HG02759 (cell line): ENCODE results near the gene HNRNPC.
"Not testable (repeated sequence)": the region's sequence is repeated elsewhere in the genome, so short reads cannot be mapped to it uniquely, and the experiment has no call there.

ENCODE experiments used
- ATAC-seq: cut with Tn5 transposase; IDR thresholded peaks from one replicate; pipeline ENCODE4 v1.9.1; 2021; ENCODE audit warnings: mild to moderate bottlenecking, moderate library complexity; ENCODE audit not compliant: unreplicated experiment

HNRNPC gene

DNA sequence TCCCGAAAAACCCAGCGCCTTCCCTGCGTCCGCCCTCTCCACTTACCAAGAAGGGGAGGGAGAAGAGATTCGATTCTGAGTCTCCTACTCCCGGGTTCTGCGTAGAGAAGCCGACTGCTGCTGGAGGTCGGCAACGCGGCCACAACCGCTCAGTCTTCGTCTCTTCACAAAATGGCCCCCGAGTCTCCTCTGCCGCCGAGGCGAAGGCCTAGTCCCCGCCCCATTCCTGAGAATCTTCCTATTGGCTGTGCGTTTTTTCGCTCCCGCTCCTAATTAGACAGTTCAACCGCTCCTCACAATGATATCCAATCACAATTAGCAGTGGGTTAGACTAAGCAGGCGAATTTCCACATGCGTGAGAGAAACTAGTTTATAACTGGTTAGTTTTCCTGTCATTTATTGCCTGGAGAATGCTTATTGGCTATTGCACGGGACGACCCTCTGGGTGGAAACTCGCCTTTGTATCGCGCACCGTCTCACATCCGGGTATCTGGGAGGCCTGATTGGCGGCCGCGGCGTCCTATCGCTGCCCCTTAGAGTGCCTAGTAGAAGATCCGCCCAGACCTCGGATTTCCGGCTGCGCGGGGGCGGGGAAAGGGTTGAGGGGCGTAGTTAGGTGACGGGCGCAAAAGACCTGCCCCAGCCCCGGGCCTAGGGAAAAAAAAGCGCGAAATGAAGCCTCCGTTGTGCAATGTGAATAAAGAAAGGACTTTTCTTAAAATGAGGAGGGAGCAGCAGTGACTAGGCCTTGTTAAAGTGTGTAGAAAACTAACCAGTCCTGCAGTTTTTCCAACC lies at the start of gene HNRNPC:
Gene HNRNPC (minus strand): TSS at position 191 of the 795 bp plus-strand sequence. CDS start 35,249 bp downstream, outside the sequence.
- ATAC-seq = peak; percentile 93

DNA sequence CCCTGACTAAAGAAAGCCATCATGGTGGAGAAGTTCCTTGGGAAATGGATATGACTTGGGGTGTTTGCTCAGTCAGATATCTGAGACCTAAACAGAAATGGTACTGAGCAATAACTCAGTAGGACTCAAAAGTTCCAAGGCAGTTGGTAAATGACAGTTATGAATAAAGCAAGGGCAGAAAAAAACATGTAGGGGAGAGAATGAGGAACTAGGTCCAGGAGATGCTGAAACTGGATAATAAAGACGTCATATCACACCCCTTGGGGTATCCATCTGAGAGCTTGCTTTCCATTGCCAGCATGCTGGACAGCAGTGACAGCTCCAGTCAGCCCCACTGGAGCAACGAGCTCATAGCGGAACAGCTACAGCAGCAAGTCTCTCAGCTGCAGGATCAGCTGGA lies 48.2 kb upstream of the HNRNPC start:
- ATAC-seq = no peak

DNA sequence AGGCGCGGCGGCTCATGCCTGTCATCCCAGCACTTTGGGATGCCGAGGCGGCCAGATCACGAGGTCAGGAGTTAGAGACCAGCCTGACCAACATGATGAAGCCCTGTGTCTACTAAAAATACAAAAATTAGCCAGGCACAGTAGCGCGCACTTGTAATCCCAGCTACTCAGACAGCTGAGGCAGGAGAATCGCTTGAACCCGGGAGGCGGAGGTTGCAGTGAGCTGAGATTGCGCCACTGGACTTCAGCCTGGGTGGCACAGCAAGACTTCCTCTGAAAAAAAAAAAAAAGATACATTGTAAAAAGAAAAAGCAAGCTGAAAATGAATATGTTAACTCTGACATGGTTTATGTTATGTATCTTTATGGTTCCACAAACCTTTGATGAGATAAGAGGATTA lies 44.3 kb upstream of the HNRNPC start:
- ATAC-seq = no peak

DNA sequence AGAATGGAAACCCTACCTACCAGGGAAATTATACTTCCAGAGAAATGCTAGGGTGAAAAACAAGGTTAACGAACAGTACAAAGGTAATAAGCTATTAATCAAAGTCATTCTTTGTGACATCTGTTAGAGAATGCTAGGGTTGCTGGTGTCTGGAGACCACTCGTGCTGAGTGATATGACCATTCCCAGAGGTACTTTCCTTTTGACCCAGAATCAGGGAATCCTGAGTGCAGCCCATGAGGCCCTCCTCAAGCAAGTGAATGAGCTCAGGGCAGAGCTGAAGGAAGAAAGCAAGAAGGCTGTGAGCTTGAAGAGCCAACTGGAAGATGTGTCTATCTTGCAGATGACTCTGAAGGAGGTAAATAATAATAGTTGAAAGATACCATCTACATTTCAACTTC lies 42.4 kb upstream of the HNRNPC start:
- ATAC-seq = no peak

DNA sequence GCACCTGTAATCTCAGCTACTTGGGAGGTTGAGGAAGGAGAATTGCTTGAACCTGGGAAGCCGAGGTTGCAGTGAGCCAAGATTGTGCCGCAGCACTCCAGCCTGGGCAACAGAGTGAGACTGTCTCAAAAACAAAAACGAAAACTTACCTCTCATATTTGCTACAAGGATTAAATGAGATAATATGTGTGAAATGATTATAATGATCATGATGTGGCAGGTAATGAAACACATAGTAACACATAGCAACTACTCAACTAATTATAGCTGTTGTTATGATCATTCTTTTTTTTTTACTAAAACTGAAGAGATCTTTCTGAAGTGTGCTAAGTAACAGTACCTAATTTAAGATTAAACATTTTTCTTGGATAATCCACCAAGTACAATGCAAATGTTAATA lies 40.7 kb upstream of the HNRNPC start:
- no peak for ATAC-seq

DNA sequence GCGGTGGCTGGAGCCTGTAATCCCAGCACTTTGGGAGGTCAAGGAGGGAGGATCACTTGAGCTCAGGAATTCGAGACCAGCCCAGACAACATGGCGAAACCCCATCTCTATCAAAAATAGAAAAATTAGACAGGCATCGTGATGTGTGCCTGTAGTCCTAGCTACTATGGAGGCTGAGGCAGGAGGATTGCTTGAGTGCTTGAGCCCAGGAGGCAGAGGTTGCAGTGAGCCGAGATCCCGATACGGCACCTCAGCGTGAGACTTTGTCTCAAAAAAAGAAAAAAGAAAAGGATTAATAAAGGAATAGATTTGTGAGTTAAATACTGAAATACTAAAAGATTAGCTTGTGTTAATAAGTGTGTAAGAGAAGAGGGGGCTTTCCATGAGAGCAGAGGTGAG lies 40.0 kb upstream of the HNRNPC start:
- no peak for ATAC-seq

DNA sequence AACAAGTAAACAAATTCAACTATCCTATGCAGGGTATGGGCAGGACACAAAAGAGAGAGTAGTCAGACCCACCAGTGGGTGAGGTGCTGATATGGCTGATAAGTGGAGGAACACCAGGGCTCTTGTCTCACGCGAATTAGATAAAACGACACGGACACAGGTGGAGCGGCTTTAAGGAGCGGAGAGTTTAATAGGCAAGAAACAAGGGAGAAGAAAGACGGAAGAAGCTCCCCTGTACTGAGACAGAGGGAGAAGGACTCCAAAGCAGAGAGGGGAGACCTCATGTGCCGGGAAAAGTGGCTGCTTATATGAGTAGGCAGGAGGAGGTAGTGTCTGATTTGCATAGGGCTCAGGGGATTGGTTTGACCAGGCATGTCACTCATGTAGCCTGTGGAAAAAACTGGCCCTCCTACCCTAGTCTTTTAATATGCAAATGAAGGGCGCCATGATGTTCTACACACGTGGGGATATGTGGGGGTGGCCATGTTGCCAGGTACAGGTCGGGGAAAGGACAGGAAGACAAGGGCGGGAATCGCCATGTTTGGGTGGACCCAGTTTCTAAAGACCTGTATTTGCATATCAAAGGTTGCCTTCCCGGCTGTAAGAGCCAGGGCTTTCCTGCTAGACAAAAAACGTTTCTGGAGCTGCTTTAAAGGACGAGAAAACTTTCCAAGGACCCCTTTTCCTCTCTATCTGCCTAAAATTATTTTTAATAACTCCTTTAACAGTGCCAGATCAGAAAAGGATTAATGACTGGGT lies 39.4 kb upstream of the HNRNPC start:
- peak; percentile 87 for ATAC-seq

DNA sequence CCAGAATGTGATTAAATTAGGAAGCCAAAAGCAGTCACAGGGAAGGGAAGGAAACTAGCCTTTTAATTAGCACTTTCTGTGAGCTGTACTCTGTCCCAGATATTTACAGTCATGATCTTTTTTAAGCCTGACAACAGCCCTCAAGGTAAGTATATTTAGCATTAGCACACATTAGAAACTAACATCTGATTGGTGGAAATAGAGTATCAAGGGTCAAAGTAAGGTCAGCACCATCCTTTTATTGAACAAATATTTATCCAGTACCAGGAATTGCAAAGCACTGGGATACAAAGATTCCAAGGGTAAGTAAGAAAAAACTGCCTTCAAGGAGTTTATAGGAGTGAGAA lies 38.9 kb upstream of the HNRNPC start:
- peak; percentile 35 for ATAC-seq

DNA sequence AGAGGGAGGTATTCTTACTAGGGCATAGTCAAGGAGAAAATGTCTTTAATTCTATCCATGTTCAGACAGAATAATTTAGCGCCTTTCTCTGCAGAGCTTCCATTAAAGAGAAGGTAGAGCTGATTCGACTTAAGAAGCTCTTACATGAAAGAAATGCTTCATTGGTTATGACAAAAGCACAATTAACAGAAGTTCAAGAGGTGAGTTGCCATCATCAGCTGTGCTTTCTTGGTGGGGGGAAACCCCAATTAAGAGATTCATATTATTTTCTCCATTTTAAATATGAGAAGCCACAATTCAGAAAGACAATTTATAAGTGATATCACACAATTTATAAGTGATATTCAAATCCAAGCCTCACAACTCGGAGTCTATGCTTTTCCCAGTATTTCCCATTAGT lies 38.4 kb upstream of the HNRNPC start:
- no peak for ATAC-seq

DNA sequence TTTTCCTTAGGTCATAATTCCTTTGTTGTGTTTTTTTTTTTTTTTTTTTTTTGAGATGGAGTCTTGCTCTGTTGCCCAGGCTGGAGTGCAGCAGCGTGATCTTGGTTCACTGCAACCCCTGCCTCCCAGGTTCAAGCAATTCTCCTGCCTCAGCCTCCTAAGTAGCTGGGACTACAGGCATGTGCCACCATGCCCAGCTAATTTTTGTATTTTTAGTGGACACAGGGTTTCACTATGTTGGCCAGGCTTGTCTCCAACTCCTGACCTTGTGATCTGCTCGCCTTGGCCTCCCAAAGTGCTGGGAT lies 33.5 kb upstream of the HNRNPC start:
- ATAC-seq = not testable (repeated sequence)

DNA sequence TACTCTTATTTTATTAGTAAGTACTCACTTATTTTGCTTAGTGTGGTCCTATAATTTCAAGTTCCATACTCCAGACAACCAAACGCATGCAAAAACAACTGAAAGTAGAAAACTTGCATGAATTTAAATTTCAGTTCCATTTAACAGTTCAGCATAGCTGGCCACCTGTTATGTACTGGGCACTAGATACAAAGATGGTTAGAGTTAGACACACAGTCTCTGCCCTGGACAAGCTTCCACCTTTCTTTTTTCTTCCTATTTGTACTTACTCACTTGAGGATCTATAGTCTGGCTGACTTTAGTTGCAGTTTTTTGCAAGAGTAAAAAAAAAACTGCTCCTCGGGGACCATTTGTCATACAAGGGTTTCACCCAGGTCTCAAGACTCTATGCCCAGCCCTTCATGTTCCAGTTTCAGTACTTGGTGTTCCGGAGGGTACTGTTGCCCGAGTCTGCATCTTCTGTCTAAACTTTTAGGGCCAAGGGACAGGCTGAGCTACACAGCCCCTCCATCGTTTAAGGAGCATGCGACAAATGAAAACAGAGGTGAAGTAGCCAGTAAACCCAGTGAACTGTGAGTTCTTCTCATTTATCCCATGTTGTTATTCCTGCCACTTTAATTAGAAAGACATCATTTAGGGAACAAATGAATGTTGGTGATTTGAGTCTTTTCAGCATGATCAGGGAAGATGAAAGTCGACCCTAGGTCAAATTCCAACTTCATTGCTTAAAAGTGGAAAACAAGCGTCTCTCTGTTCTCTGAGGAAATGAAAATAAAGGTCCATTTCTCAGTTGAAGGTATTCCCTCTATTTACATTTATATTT lies 33.0 kb upstream of the HNRNPC start:
- no peak for ATAC-seq

DNA sequence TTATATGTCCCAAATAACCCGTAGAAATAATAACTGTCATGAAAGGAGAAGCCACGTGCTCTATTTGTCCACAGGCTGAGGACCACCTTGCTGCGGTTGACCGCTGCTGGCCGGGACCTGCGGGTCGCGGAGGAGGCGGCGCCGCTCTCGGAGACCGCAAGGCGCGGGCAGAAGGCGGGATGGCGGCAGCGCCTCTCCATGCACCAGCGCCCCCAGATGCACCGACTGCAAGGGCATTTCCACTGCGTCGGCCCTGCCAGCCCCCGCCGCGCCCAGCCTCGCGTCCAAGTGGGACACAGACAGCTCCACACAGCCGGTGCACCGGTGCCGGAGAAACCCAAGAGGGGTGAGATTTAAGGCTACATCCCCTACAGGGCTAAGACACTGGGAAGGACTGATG lies 31.6 kb upstream of the HNRNPC start:
- ATAC-seq = no peak

DNA sequence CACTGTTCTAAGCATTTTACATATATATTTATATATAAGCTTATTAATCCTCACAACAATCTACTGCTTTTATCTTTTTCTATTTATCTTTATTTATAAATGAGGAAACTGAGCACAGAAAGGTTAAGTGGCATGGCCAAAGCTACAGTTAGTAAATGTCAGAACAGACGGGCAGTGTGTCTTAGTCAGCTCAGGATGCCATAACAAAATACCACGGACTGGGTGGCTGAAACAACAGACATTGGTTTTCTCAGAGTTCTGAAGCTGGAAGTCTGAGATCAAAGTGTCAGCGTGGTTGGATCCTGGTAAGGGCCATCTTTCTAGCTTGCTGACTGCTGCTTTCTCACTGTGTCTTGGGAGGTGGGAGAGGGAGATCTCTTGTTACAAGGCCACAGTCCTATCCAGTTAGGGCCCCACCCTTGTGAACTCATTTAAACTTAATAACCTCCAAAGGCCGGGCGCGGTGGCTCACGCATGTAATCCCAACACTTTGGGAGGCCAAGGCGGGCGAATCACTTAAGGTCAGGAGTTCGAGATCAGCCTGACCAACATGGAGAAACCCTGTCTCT lies 30.4 kb upstream of the HNRNPC start:
- ATAC-seq = no peak

DNA sequence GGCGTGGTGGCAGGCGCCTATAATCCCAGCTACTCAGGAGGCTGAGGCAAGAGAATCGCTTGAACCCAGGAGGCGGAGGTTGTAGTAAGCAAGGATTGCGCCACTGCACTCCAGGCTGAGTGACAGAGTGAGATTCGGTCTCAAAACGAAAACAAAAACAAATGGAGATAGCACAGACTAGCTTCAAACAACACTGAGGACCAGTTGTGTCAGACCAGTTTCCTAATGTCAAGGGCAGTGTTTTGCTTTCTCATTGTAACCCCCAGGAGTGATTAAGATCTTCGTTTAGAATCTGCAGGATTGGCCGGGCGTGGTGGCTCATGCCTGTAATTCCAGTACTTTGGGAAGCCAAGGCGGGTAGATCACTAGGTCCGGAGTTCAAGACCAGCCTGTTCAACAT lies 29.1 kb upstream of the HNRNPC start:
- no peak for ATAC-seq

DNA sequence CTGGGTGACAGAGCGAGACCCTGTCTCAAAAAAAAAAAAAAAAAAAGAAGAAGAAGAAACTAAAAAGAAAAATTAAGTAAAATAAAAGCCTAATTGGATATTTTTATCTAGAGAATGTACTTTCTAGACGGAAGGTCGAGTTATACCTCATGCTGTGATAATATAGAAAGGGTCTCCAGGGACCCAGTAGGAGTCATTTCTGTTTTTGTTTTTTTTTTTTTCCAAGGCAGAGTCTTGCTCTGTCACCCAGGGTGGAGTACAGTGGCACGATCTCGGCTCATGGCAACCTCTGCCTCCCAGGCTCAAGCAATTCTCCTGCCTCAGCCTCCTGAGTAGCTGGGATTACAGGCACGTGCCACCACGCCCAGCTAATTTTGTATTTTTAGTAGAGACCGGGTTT lies 24.8 kb upstream of the HNRNPC start:
- not testable (repeated sequence) for ATAC-seq

DNA sequence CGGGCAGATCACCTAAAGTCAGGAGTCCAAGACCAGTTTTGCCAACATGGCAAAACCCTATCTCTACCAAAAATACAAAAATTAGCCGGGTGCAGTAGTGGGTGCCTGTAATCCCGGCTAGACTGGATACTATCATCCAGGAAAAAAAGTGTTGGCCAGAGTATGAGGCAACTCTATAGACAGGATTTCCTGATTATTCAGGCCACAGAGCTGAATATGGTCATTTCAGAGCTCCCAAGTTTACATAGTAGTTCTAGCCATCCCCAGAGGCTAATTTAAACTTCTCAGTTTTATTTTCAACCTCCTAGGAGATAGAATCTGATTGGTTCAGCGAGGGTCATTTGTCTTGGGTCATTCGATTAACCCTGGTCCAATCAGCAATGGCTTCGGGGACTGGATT lies 17.9 kb upstream of the HNRNPC start:
- no peak for ATAC-seq

DNA sequence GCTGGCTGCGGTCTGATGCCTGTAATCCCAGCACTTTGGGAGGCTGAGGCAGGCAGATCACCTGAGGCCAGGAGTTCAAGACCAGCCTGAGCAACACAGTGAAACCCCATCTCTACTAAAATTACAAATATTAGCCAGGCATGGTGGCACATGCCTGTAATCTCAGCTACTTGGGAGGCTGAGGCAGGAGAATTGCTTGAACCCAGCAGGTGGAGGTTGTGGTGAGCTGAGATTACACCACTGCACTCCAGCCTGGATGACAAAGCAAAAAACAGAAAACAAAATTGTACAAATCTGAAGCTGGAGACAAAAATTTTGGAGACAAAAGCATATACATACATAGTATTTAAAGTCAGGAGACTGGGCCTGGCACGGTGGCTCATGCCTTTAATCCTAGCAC lies 17.3 kb upstream of the HNRNPC start:
- ATAC-seq = not testable (repeated sequence)

DNA sequence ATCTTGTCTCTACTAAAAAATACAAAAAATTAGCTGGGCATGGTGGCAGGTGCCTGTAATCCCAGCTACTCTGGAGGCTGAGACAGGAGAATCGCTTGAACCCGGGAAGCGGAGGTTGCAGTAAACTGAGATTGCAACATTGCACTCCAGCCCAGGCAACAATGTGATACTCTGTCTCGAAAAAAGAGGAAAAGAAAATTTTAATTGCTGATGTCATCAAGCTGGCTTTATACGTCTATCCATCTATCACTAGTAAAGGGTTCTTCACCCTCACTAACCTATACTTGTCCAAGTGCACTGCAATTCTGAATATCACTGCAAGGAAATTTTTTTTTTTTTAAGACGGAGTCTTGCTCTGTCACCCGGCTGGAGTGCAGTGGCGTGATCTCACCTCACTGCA lies 12.7 kb upstream of the HNRNPC start:
- not testable (repeated sequence) for ATAC-seq

DNA sequence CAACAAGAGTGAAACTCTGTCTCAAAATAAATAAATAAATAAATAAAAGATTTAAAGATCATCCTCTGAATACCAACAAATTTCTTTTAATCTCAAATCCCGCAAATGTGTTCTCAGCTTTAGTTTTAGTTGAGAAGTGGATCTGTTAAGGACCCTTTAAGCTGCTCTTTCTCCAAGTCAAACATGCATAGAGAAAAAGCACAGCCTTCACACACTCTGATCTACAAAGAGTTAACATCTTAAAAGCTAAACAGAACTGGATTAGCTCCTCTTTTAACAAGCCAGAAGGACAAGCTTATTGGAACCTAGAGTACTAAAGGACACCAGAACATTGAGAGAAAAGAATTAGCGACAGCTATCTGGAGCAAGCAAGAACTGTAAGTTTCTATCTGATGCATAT lies 10.5 kb upstream of the HNRNPC start, which contains the start of gene RPGRIP1:
Gene RPGRIP1 (plus strand): TSS at position 301 of the 400 bp plus-strand sequence. CDS start 7,894 bp downstream, outside the sequence.
- ATAC-seq = no peak

DNA sequence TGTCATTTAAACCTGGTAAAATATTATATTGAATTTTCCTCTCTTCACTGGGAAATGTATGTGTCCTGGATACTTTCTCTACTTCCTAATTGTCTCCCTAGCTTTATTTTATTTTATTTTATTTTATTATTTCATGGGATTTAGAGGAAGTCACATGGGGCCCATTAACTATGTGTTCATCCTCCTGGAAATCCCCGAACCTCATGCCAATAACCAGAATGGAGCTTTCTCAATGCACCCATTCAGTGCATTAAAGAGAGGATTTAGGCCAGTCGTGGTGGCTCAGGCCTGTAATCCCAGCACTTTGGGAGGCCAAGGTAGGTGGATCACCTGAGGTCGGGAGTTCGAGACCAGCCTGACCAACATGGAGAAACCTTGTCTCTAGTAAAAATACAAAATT lies 9.4 kb upstream of the HNRNPC start:
- no peak for ATAC-seq

DNA sequence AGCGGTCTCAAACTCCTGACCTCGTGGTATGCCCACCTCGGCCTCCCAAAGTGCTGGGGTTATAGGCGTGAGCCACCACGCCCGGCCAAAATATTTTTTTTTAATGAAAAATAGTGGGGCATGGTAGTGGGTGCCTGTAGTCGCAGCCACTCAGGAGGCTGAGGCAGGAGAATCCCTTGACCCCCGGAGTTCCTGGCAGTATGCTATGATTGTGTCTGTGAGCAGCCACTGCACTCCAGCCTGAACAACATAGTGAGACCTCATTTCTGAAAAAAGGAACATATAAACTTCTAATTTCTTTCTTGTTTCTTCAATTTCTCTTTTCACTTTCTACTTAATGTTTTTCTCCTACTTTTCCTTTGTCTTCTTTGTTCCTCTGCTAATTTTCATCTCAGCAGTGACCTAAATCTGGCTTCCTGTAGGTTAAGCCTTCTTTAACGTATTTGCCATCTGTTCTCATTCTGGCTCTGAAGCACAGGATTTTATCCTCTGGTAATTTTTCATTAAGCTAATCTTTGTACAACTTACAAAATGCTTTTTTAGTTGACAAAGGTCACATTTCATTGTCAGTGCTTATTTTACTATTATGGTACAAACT lies 6.1 kb upstream of the HNRNPC start:
- ATAC-seq = no peak
